GM12892 (cell line): ENCODE data around the gene AFF3.

Experiments
- POLR2AphosphoS5 ChIP-seq: IDR thresholded peaks from 2 replicates; pipeline ENCODE4 v1.6.1; 2011; ENCODE audit warnings: low read depth, low read length, control low read depth
- TAF1 ChIP-seq: IDR thresholded peaks from 2 replicates; pipeline ENCODE4 v1.6.1; 2011; ENCODE audit warnings: low read depth, mild to moderate bottlenecking, control low read depth, low read length, borderline replicate concordance

DNA sequence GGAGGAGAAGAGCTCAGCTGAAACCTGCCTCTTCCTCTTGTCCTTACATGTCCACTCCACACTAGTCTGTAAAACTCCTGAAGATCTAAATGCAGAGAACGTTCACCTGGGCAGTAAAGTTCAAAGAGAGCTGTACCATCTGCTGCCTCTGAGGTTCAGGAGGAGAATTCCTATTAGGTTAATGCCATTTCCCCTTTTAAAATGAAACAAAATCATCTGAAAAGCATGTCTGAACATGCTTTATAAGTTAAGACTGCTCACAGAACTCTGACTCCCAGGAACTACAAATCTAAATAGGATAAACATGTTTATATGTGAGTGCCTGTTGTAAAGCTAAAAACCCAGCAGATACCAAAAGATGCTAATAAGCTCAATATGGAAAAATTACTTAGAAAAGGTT is 164.4 kb downstream of the AFF3 start:
- no peak for TF ChIP-seq POLR2AphosphoS5
- TF ChIP-seq TAF1 = no peak
